ENCODE measurements around the gene EIF5A.

GRCh38 chr17:7308625-7309433 is 1.4 kb downstream of the EIF5A start:
- no peak for TF ChIP-seq CTCF (IDR thresholded peaks at IDR 0.05)
- TF ChIP-seq POLR2A (IDR thresholded peaks at IDR 0.05) = peak; percentile 35 to 62

All from Peyer's patch (tissue), 4 donors.